GM18508 (cell line): ENCODE data around the gene TEX36.
A peak's percentile ranks its signal among the peaks of the same experiment; 100 is the strongest.
"Not testable (repeated sequence)": the region's sequence is repeated elsewhere in the genome, so short reads cannot be mapped to it uniquely, and the experiment has no call there.

Experiments
- ATAC-seq: cut with Tn5 transposase; IDR thresholded peaks from one replicate; pipeline ENCODE4 v1.9.1; 2021; ENCODE audit warnings: moderate number of reproducible peaks; ENCODE audit not compliant: insufficient read depth, unreplicated experiment

Gene TEX36, protein sequence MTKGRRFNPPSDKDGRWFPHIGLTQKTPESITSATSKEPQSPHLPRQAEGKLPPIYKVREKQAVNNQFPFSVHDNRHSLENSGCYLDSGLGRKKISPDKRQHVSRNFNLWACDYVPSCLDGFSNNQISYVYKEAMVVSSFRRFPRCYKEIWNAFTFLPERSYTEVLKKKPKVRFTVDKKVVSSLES

DNA sequence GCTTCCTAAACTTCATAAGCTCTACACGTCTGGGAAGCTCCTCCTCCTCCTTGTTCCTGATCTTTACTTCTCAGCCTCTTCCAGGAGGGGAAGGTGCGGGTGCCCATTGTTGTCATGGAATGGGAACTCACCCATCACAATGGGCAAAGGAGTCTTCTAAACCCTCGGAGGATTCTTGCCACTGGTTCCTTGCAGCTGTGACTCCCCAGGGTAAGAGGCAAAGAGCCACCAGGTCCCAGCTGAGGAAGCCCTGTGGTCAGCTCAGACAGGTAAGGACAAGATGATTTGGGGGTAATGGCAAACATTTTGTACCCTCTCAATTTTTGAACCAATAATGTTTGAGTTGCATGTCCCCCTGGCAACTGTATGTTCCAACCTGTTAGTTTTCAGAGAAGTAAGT is at the start of gene TEX36:
Gene TEX36 (minus strand): TSS at position 101 of the 400 bp plus-strand sequence. CDS start 174 bp downstream, outside the sequence.
- ATAC-seq = no peak

DNA sequence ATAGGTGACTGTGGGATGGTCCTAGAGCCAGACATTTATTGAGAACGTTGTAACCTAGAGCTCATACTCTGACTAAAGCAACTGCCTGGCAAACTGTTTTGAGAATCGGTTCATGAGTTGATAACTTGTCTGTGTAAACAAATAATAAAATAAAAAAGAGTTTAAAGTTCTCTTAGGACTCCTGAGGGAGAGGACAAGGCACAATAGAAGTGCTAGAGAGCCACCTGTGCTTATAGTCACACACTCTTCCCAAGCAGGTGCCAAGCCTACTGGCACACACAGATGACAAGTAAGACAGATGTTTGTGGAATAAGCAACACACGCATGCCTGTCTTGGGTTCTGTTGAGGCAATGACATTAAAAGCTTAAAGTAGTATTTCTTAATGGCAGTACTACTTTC is 44.5 kb upstream of the TEX36 start:
- no peak for ATAC-seq

DNA sequence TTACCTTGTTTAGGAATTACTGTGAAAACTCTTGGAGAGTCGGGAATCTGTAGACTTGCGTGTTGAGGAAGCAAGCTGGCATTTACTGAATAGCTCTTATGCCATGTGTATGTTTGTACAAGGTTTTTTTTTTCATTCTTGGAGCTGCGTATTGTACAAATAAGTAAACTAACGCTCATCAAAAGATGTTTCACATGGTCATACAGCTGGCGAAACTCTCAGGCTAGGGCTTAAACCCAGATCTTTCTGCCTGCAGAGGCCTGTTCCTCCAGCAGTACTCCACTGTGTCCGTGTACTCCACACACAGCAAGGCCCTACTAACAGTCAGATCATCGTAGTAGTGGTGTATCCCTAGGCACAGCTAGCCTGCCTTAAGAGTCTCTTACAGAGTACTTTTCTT is 44.0 kb upstream of the TEX36 start:
- no peak for ATAC-seq

DNA sequence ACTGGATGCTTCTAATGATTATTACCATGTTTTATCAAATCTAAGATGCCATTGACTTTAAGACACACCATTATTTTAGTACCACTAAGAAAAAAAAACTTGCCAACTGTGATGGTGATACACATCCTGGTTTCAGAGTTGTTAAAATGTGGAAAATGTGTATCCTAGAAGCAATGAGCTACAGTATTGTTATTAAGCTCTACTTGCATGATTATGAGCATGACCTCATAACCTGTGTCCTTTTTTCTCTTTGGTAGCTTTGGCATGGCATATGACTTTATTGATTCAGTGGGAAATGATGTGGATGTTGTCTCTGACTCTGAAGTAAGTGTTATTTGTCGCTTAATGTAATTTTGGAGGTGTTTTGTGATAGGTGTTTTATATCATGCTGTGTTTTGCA is 39.8 kb upstream of the TEX36 start:
- no peak for ATAC-seq

DNA sequence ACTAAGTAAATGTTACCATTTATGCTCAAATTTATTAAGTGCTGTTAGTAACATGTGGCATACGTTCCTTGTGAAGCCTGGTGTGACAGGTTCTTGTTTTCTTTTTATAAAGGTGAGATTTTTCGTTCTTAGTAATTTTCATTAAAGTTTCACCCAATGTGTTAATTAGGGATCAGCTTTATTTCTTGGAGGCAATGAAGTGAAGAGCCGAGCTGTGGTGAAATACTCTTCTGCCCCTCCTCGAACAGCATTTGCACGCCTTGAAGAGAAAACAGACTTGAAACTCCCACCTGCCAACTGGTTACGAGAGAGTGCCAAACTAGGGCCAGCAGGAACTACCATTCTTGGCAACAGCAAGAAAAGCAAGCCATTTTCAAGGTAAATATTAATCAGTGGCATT is 38.1 kb upstream of the TEX36 start:
- ATAC-seq = peak; percentile 47

DNA sequence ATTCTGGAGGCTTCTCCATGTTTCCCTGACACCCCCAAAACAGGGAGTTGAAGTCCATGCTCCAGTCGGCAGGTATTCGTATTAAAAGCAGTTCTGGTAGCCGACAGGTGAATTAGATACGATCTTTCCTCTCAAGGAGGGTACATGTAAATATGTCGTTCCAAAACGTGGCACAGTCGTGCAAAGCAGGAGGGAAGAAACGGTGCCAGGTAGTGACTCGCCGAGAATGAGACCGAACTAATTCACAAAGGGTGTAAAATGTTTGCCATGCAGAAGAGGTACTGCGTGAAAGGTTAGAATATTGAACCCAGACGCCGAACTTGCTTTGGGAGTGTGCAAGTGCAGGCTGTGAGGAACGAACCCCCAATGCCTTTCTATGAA is 37.0 kb upstream of the TEX36 start:
- ATAC-seq = no peak

DNA sequence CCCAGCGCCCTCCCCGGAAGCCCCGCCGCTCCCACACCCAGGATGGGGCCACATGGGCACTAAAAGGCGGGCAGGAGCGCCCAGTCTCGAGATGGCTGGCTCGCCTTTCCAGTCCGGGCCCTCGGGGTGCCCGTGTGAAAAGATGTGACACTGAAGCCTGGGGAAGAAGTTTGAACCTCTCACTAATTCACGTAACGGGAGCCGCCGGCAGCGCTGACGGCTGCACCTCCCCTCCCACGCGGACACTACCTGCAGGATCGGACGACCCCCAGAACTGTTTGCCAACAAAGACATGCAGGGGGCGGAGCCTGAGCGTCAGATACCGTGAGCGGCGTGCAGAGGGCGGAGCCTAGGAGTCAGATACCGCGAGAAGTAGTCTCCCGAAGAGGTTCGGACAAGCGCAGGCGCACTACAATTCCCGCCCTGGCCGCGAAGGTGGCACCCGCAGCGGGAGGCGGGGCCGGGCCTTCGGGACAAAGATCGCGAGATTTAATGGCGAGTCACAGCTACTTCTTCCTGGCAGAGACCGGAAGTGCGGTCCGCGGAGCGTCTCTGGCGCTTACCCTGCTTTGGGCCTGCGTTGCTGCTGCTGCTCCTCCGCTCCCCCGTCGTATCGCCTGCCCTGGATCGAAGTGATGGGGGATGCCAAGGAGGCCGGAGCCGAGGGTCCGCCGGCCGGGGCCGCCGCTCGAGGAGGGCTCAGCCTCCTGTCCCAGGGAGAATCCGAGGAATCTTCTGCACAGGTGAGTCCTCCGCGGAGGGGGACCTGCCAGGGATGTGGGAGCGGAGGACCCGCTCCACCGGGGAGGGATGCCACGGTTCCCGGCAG is 36.4 kb upstream of the TEX36 start, which contains the start of gene EDRF1:
Gene EDRF1 (plus strand): TSS at position 537 of the 829 bp plus-strand sequence. CDS start 99 bp downstream, at position 636.
- ATAC-seq = peak; percentile 83

DNA sequence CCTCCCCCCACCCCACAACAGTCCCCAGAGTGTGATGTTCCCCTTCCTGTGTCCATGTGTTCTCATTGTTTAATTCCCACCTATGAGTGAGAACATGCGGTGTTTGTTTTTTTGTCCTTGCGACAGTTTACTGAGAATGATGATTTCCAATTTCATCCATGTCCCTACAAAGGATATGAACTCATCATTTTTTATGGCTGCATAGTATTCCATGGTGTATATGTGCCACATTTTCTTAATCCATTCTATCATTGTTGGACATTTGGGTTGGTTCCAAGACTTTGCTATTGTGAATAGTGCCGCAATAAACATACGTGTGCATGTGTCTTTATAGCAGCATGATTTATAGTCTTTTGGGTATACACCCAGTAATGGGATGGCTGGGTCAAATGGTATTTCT is 31.8 kb upstream of the TEX36 start:
- ATAC-seq = not testable (repeated sequence)

DNA sequence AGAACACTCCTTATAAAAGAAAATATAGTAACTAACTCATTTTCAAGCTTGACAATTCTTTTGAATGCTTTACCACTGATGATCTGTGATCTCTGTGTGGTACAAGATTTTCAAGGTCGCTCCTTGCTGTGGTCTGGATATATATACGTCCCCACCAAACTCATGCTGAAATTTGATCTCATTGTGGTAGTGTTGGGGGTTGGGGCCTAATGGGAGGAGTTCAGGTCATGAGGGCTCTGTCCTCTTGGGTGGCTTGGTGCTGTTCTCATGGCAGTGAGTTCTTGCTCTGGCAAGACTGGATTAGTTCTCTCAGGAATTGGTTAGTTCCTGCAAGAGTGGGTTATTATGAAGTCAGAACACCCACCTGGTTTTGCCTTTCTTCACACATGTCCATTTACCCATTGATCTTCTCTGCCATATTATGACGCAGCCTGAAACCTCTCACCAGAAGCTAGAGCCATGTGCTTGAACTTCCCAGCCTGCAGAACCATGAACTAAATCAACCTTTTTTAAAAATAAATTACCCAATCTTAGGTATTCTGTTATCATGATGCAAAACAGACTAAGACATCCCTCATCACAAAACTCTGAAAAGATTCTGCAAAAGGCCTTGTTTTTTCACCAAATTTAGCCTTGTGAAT is 28.3 kb upstream of the TEX36 start:
- ATAC-seq = no peak

DNA sequence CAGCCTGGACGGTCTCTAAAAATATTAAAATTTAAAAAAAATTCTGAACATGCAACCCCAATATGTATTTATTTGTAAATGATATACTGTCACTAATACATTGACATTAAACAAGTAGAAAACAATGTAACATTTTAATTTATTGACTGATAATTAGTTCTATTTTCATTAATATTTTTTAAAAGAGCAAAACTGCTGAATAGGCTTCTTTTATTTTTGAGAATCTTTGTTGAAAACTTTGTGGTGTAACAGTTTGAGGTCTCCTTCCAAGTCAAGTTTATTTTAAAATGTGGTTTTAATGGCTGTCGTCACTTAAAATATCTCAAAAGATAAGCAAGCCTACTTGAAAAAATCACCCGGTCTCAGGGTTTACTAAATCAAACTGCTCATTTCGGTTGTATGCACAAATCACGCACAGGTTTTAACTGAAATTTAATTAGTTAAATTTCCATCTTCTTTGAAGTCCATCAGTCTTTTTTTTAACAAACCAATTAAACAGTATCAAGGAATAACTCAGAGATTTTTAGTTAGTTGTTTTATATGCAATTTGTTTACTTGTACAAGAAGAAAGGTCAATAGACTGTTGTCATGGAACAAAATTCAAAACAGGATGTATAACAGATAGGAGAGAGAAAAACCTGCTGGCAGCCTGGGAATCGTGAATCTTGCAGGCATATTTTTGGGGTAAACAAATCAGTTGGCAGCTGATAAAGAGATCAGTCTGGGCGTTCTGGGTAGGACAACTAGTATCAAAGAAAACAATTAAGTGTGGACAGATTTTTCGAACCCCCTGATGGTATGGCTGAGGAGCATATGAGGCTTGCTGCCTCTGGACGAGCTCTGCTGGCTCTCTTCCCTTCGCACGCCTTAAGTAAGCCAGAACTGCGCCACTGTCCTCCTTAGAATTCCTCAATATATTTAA is 26.9 kb upstream of the TEX36 start:
- ATAC-seq = no peak

DNA sequence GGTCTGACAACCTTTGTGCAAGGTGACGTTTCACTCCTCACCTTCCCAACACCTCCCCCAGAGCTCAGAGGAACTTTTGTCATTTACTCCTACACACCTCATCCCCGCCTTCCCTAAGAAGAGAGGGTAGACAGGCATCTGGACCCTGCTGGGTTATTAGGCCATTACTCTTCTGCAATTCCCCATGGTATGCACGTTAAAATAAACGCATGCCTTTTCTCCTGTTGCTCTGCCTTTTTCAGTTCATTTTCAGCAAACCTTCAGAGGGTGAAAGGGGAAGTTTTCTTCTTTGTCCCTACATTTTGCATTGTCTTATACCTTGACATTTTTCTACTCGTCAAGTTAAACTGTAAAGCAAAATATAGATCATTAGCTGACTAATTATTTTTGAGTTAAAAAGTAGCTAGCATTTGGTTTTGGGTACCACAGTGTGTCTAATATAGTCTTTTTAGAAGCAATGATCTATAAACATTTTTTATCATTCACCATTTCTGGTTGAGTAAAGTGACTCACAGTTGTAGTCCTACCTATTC is 26.1 kb upstream of the TEX36 start:
- ATAC-seq = no peak

DNA sequence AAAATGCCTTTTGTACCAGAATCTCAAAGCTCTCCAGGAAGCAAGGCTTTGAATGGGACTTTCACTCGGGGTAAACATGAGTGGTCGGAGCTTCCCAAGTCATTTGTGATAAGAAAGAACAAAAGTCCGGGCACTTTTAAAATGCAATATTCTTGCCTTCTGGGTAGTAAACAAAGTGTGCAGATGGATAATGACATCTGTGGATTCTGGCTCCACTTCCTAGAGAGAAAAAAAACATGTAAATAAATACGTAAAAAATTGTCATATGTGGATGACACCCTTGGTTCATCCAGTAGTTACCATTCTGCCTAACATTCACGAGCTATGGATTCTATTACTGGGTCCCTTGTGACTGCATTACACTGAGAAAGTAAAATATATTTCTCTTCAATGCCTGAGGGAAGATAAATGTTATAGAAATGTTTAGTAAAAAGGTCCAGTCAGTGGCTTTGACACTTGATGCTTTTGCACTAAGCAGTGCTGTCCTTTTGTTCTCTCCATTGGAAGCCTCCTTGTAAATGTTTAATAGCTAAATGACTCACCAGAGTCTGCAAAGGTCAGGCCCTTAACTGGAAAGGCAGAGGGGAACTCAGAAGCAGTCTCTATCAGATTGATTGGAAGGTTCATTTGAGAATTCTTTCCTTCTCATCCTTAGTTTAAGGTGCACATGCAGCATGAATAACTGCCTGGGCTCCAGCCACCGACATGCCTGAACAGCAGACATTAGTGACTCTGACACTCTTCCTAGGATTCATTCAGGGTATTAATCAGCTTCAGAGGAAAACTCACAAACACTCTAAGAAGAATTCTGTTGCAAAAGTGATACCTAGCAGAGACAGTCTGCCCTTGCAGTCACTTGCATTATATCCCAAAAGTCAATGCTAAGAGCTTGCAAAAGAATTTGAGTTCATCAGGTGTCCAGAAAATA is 24.8 kb upstream of the TEX36 start:
- ATAC-seq = peak; percentile 55

DNA sequence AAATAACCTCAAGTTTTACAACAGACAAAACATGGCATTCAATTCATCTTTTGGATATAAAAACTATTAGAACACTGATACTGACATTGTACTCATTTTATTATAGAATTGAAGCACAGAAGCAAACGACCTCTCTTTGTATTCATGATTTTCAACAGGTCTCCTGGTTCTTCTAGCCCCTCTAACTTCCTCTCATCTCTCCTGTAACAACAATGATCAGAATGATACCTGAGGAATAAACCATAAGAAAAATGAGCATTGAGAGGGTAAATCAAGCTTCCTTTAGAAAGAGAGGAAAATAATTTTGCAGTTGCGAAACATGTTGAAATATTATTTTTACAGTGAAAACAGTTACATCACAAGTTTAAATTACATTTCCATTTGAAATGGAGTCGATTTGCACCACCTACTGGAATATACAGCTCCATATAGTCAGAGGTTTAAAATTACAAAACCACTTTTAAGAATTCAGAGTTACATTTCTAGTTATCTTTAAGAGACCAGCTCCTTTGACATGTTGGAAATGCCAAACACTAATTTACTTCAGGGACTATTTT is 17.5 kb upstream of the TEX36 start:
- ATAC-seq = no peak

DNA sequence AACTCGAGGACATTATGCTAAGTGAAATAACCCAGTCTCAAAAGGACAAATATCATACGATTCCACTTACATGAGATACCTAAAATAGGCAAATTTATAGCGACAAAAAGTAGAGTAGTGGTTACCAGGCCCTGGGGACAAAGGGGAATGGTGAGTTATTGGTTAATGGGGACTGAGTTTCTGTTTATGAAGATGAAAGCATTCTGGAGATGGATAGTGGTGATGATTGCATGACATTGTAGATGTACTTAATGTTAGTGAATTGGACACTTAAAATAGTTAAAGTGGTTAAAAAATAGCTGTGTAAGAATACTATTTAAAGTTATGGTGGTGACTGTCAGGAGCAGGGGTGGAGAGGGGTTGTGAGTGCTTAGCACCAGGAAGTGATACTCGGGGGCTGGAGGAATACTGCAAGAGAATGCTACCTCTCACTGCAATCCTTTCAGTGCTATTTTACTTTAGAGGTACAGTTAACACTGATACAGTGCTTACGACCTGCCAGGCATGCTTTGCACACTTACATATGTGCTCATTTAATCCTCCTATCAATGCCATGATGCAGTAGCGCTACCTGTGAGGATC is 16.7 kb upstream of the TEX36 start:
- ATAC-seq = no peak

DNA sequence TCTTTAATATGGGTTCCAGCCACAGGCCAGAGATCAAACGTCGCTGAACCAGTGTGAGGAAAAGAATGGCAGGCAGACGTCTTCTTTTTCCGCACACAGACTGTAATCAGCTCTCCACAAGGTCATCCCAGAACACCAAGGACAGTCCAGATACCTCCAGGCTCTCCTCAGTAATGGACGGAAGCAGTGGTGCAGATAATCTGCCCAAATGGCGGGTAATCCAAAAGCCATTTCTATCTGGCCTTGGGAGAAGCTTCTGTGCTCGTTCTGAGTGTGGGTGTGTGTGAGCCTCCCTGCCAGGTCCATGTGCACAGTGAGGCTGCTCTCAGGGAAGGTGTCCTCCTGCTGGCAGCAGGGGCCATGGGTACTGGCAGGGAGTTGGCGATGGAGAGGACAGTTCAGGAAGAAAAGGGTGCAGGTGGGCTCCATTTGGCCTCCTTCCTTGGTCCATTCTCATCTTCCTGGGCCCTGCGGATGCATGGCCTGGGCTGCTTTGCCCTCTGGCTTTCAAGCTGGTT is 15.6 kb upstream of the TEX36 start:
- no peak for ATAC-seq

DNA sequence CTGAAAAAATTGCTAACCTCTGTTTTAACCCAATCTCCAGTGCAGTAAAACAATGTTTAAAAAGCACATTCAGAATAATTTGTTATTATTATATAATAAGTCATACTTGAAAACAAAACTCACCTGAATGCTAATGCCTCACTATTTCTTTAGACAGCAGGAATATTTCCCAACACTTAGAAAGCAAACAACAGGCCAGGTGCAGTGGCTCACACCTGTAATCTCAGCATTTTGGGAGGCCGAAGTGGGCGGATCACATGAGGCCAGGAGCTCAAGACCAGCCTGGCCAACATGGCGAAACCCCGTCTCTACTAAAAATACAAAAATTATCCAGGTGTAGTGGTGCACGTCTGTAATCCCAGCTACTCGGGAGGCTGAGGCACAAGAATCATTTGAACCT is 13.9 kb upstream of the TEX36 start:
- not testable (repeated sequence) for ATAC-seq

DNA sequence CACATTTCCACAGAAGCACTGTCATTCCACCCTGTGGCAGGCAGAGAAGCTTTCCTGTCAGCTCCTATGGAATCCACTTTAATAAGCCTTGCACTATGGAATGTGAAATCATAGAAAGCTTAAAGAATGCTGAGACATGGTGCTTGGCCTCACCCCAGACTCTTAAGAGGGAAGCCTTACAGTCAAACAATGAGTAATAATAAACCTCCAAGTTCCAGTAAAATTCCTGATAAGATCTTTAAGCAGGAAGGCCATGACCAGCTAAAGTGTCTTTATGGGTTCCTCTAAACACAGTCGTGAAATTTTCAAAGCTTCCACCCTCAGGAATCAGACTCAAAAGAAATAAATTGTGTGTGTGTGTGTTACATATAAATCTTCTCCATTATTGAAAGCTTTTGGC is 11.9 kb upstream of the TEX36 start:
- ATAC-seq = no peak

DNA sequence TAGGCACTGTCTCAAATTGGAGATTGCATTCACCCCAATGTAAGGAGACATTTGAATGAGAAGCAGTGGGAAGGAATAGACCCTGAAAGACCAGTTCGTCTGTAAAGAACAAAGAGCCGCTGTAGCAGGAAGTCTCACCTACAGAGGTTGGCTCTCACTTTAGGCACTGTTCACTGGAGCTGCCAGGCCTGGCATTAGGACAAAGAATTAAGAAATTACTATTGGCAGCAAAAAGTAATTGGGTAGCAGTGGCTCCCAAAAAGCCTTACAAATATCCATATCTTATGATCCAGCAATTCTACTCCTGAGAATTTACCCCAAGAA is 10.5 kb upstream of the TEX36 start:
- no peak for ATAC-seq
